SH-SY5Y (cell line): ENCODE measurements around the gene SSH3.

Experiments used
- GATA2 ChIP-seq: IDR thresholded peaks from 2 replicates; pipeline ENCODE4 v1.6.1; 2011; ENCODE audit warnings: mild to moderate bottlenecking, low read depth, low read length
- GATA3 ChIP-seq: IDR thresholded peaks from 2 replicates; pipeline ENCODE4 v1.6.1; 2011; ENCODE audit warnings: low read depth, mild to moderate bottlenecking, low read length, moderate library complexity

DNA sequence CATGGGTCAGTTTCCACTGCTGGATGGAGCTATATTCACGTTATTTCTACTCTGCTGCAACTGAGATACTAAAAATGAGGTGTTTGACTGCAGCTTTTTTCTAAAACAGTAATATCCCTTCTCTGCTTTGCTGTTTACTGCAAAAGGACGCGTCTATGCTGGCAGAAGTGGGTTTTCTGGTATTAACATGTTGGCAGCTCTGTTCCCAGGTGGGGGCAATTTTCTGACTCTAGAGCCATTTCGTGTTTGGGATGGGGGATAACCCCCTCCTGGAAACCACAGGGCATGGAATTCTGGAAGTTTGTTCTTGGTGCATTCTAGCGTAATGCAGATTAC lies 32.2 kb upstream of the SSH3 start:
- no peak for TF ChIP-seq GATA2
- TF ChIP-seq GATA3 = no peak
